Fibroblast of lung (primary cell): ENCODE results near the gene CEMIP. TPM values are rescaled to one million over a fixed set of nuclear protein-coding genes. Genes with fewer than 3 reads are reported as not detected.

Experiments
- DNase-seq, 2 donors: peaks; one replicate each; pipeline versions ENCODE4 v3.0.0 to v3.0.0-alpha.2; 2010; ENCODE audit warnings: low read depth in 2 of 2
- H2AFZ ChIP-seq: 2 replicates; pipeline ENCODE4 v1.5.1; 2012; ENCODE audit warnings: low read length, control low read depth, inconsistent platforms
- H3K27ac ChIP-seq: 2 replicates; pipeline ENCODE4 v1.5.1; 2011; ENCODE audit warnings: low read length, control low read depth; ENCODE audit not compliant: insufficient read depth
- H3K27me3 ChIP-seq: 2 replicates; pipeline ENCODE4 v1.5.1; 2011; ENCODE audit warnings: mild to moderate bottlenecking, low read length; ENCODE audit not compliant: control insufficient read depth, insufficient read depth
- H3K36me3 ChIP-seq: 2 replicates; pipeline ENCODE4 v1.5.1; 2011; ENCODE audit warnings: low read length; ENCODE audit not compliant: control insufficient read depth, insufficient read depth
- H3K4me1 ChIP-seq: 2 replicates; pipeline ENCODE4 v1.5.1; 2011; ENCODE audit warnings: low read length; ENCODE audit not compliant: control insufficient read depth, insufficient read depth; ENCODE audit errors: extremely low read depth
- H3K4me2 ChIP-seq: 2 replicates; pipeline ENCODE4 v1.5.1; 2011; ENCODE audit warnings: low read length, control low read depth; ENCODE audit not compliant: insufficient read depth; ENCODE audit errors: extremely low read depth
- H3K4me3 ChIP-seq, 4 experiments: fragments of 200-600 bp in 1 of 4; sonication (generic) in 1 of 4; replicated peaks in 1 of 4; 2 replicates each; pipeline ENCODE4 v1.5.1; 2011 to 2016; ENCODE audit warnings: low read length in 4 of 4, low read depth in 3 of 4, mild to moderate bottlenecking in 3 of 4, control low read depth in 2 of 4, inconsistent platforms in 1 of 4, mixed read lengths in 1 of 4; ENCODE audit not compliant: insufficient read depth in 1 of 4; ENCODE audit errors: control extremely low read depth in 1 of 4
- H3K79me2 ChIP-seq: 2 replicates; pipeline ENCODE4 v1.5.1; 2012; ENCODE audit warnings: mild to moderate bottlenecking, low read length, inconsistent platforms; ENCODE audit not compliant: control insufficient read depth, insufficient read depth
- H3K9ac ChIP-seq: 2 replicates; pipeline ENCODE4 v1.5.1; 2011; ENCODE audit warnings: mild to moderate bottlenecking, low read length, control low read depth; ENCODE audit not compliant: insufficient read depth
- H3K9me3 ChIP-seq: 2 replicates; pipeline ENCODE4 v1.5.1; 2012; ENCODE audit warnings: low read depth, low read length; ENCODE audit not compliant: control insufficient read depth, insufficient read depth
- H4K20me1 ChIP-seq: 2 replicates; pipeline ENCODE4 v1.5.1; 2011; ENCODE audit warnings: low read length; ENCODE audit not compliant: control insufficient read depth, insufficient read depth; ENCODE audit errors: extremely low read depth
- EZH2 ChIP-seq: IDR thresholded peaks from 2 replicates; pipeline ENCODE4 v1.5.1; 2012; ENCODE audit warnings: low read length, control low read depth, mild to moderate bottlenecking; ENCODE audit errors: missing control alignments
- polyA plus RNA-seq, 2 donors: library from polyadenylated mRNA; depleted of rRNA in 1 of 2; stranded (reverse) in 1 of 2; unstranded in 1 of 2; fragments of >200 nt; gene quantifications; 2 replicates each; pipeline ENCODE4 v1.2.1, GENCODE V29; 2011 to 2012; ENCODE audit warnings: missing spikeins in 1 of 2
- total RNA-seq: library from RNA; depleted of rRNA; stranded (reverse); fragments of >200 nt; gene quantifications from 2 replicates; pipeline ENCODE4 v1.2.1, GENCODE V29; 2014
- TF ChIP-seq, protein P1 (sequence below), 2 donors: IDR thresholded peaks in 1 of 2; conservative IDR thresholded peaks in 1 of 2; 1 replicate in 1 of 2; 2 replicates in 1 of 2; pipeline ENCODE4 v1.5.1; 2011 to 2012; ENCODE audit warnings: low read length in 2 of 2, control low read depth in 1 of 2, inconsistent platforms in 1 of 2, low read depth in 1 of 2, mild to moderate bottlenecking in 1 of 2

Gene CEMIP
- total and polyA plus RNA-seq, 2 donors (not counting 1 experiment from before 2014, with no cell fraction given) = 946 to 1,190 TPM

GRCh38 chr15:80822256-80822655 lies 43.1 kb downstream of the CEMIP start:
- TF ChIP-seq, protein P1, sequence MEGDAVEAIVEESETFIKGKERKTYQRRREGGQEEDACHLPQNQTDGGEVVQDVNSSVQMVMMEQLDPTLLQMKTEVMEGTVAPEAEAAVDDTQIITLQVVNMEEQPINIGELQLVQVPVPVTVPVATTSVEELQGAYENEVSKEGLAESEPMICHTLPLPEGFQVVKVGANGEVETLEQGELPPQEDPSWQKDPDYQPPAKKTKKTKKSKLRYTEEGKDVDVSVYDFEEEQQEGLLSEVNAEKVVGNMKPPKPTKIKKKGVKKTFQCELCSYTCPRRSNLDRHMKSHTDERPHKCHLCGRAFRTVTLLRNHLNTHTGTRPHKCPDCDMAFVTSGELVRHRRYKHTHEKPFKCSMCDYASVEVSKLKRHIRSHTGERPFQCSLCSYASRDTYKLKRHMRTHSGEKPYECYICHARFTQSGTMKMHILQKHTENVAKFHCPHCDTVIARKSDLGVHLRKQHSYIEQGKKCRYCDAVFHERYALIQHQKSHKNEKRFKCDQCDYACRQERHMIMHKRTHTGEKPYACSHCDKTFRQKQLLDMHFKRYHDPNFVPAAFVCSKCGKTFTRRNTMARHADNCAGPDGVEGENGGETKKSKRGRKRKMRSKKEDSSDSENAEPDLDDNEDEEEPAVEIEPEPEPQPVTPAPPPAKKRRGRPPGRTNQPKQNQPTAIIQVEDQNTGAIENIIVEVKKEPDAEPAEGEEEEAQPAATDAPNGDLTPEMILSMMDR (conservative IDR thresholded peaks at IDR 0.05 in 1 of 2, IDR thresholded peaks at IDR 0.05 in 1 of 2; ENCODE audit: low read depth in 1 of 2, low read length in 2 of 2) = no peak
- no peak for TF ChIP-seq EZH2
- Histone ChIP-seq H3K9me3 (no peaks in the 10 kb centered on the region), H4K20me1 (peaks cover 7% of the 10 kb centered on the region)

GRCh38 chr15:80822676-80823075 lies 43.5 kb downstream of the CEMIP start:
- no peak for TF ChIP-seq EZH2
- TF ChIP-seq, protein P1 (conservative IDR thresholded peaks at IDR 0.05 in 1 of 2, IDR thresholded peaks at IDR 0.05 in 1 of 2; ENCODE audit: low read depth in 1 of 2, low read length in 2 of 2) = no peak
- H3K4me1 ChIP-seq = no peaks in the 10 kb centered on the region
- H3K9ac ChIP-seq = no peak overlapping the region
- H3K27ac ChIP-seq = no peak overlapping the region
- DNase-seq = no peak
- no peak overlapping the region for H3K4me3 ChIP-seq
- H3K36me3 ChIP-seq = peaks cover 6% of the 10 kb centered on the region
- H3K9me3 ChIP-seq = no peaks in the 10 kb centered on the region
- H4K20me1 ChIP-seq = peaks cover 7% of the 10 kb centered on the region
- no peak overlapping the region for H2AFZ ChIP-seq
- H3K4me2 ChIP-seq = no peak overlapping the region
- H3K27me3 ChIP-seq = no peaks in the 10 kb centered on the region
- no peaks in the 10 kb centered on the region for H3K79me2 ChIP-seq

More at GRCh38 chr15:80822256-80822655, 43.1 kb downstream of the CEMIP start:
- Histone ChIP-seq H2AFZ (no peak overlapping the region), H3K4me3 (no peak overlapping the region), H3K4me2 (no peak overlapping the region), H3K27me3 (no peaks in the 10 kb centered on the region), H3K79me2 (no peaks in the 10 kb centered on the region), H3K4me1 (no peaks in the 10 kb centered on the region), H3K27ac (no peak overlapping the region), H3K9ac (no peak overlapping the region), H3K36me3 (peaks cover 6% of the 10 kb centered on the region)
- DNase-seq = no peak

GRCh38 chr15:80823120-80823519 lies 44.0 kb downstream of the CEMIP start:
- Histone ChIP-seq H3K79me2 (no peaks in the 10 kb centered on the region), H3K27me3 (no peaks in the 10 kb centered on the region), H3K9me3 (no peaks in the 10 kb centered on the region), H3K36me3 (peaks cover 6% of the 10 kb centered on the region), H3K4me3 (no peak overlapping the region), H3K27ac (no peak overlapping the region), H4K20me1 (peaks cover 7% of the 10 kb centered on the region), H3K4me1 (no peaks in the 10 kb centered on the region), H3K9ac (no peak overlapping the region), H3K4me2 (no peak overlapping the region), H2AFZ (no peak overlapping the region)
- no peak for DNase-seq
- TF ChIP-seq EZH2 = no peak
